Spleen (tissue), 11 donors: ENCODE results near the gene ST8SIA4. TPM values are rescaled to one million over a fixed set of nuclear protein-coding genes. Genes with fewer than 3 reads are reported as not detected.

Experiments
- DNase-seq: peaks from one replicate; pipeline ENCODE4 v3.0.0-alpha.2; 2020
- H3K27ac ChIP-seq, 8 donors: fragments of 200-600 bp; sonication (generic) in 7 of 8; 1 replicate in 4 of 8; 2 replicates in 4 of 8; pipeline versions ENCODE4 v1.5.0 to v1.8.0; 2016 to 2021; ENCODE audit warnings: inconsistent platforms in 4 of 8, mild to moderate bottlenecking in 4 of 8, moderate library complexity in 1 of 8
- H3K27me3 ChIP-seq, 7 donors: fragments of 200-600 bp; sonication (generic) in 6 of 7; replicated peaks in 1 of 7; 1 replicate in 4 of 7; 2 replicates in 3 of 7; pipeline versions ENCODE4 v1.5.0 to v1.8.0; 2016 to 2021; ENCODE audit warnings: inconsistent platforms in 3 of 7, mild to moderate bottlenecking in 1 of 7
- H3K36me3 ChIP-seq, 6 donors: fragments of 200-600 bp; sonication (generic) in 5 of 6; 1 replicate in 4 of 6; 2 replicates in 2 of 6; pipeline versions ENCODE4 v1.5.0 to v1.8.0; 2016 to 2021; ENCODE audit warnings: inconsistent platforms in 2 of 6
- H3K4me1 ChIP-seq, 6 donors: fragments of 200-600 bp; sonication (generic) in 5 of 6; 1 replicate in 3 of 6; 2 replicates in 3 of 6; pipeline versions ENCODE4 v1.5.0 to v1.8.0; 2016 to 2021; ENCODE audit warnings: inconsistent platforms in 3 of 6
- H3K4me3 ChIP-seq, 8 donors: fragments of 200-600 bp; sonication (generic) in 7 of 8; 1 replicate in 4 of 8; 2 replicates in 4 of 8; pipeline versions ENCODE4 v1.5.0 to v1.8.0; 2016 to 2021; ENCODE audit warnings: inconsistent platforms in 4 of 8, mild to moderate bottlenecking in 4 of 8, moderate library complexity in 2 of 8
- H3K9me3 ChIP-seq, 8 donors: fragments of 200-600 bp; sonication (generic) in 7 of 8; 1 replicate in 4 of 8; 2 replicates in 4 of 8; pipeline versions ENCODE4 v1.5.0 to v1.8.0; 2016 to 2021; ENCODE audit warnings: inconsistent platforms in 4 of 8
- CTCF ChIP-seq, 11 experiments: fragments of 200-600 bp in 7 of 11; fragments of 450-650 bp in 4 of 11; sonication (generic) in 4 of 11; IDR thresholded peaks in 8 of 11; conservative IDR thresholded peaks in 3 of 11; 1 replicate in 7 of 11; 2 replicates in 4 of 11; pipeline versions ENCODE4 v1.4.0 to v1.8.0; 2016 to 2021; ENCODE audit warnings: antibody characterized with exemption in 11 of 11, inconsistent platforms in 4 of 11, mild to moderate bottlenecking in 1 of 11
- POLR2A ChIP-seq, 3 donors: fragments of 450-650 bp; IDR thresholded peaks; one replicate each; pipeline ENCODE4 v1.5.1; 2017; ENCODE audit warnings: antibody characterized with exemption in 3 of 3, mild to moderate bottlenecking in 1 of 3
- POLR2AphosphoS5 ChIP-seq, 3 donors: sonication (generic); formaldehyde crosslinking; IDR thresholded peaks; one replicate each; pipeline ENCODE4 v1.5.1; 2017; ENCODE audit warnings: antibody characterized with exemption in 3 of 3
- WGBS, 5 donors: extraction: QIAGEN DNeasy Blood & Tissue Kit in 3 of 5; methylation state at CpG; one replicate each; pipeline versions ENCODE4 v1.1.5 to v1.1.7; 2013 to 2018; 5-methylcytosine and 5-hydroxymethylcytosine counted together
- intact Hi-C: fragments of 100-400 bp; cut with DNase I; formaldehyde crosslinking; loops from one replicate; pipeline ENCODE4 v1.15.0; 2023; ENCODE audit warnings: low total_unique reads
- polyA plus RNA-seq, 3 donors: library from polyadenylated mRNA; stranded (reverse); fragments of 200-250 nt; gene quantifications; one replicate each; pipeline ENCODE4 v1.2.1, GENCODE V29; 2013
- total RNA-seq, 7 donors: library from RNA; depleted of rRNA in 3 of 7; stranded (reverse); fragments of >200 nt in 3 of 7; fragmentation: NEBNext Ultra II Directional in 4 of 7; extraction: Animal tissue kit (Norgen Biotek cat#: 25700) in 4 of 7; gene quantifications; one replicate each; pipeline versions ENCODE4 v1.1.0 to v1.2.1, GENCODE V29; 2016 to 2021
- donor health status: healthy with polysubstance abuse.
- donor health status: DM: no; HTN: no; CAD: no; lungs with moderate emphysema.
- donor health status: DM: no; HTN: no; CAD: no.
- donor health status: Bipolar disorder and iron deficiency.
- donor health status: healthy.
- donor health status: DM: no; HTN: no; CAD: no.
- donor health status: DM: yes; HTN: yes; CAD: no.

ST8SIA4 gene
- total and polyA plus RNA-seq, 10 donors, result 6.5 to 56.1 (median 39.7) TPM

- H3K9me3 ChIP-seq, result peaks cover 0 to 34% (median 25%) of the 10 kb centered on the region in 8 donors
- no peak overlapping the region for H3K4me3 ChIP-seq
- TF ChIP-seq POLR2A (IDR thresholded peaks at IDR 0.05), result no peak
- no peak for TF ChIP-seq POLR2AphosphoS5 (IDR thresholded peaks at IDR 0.05)
- TF ChIP-seq CTCF (IDR thresholded peaks at IDR 0.05 in 8 of 11, conservative IDR thresholded peaks at IDR 0.05 in 3 of 11), result no peak
- intact Hi-C loops, result no loop called here
- no peaks in the 10 kb centered on the region for H3K36me3 ChIP-seq
- no peak overlapping the region for H3K27ac ChIP-seq
- no peaks in the 10 kb centered on the region for H3K27me3 ChIP-seq
- 81 to 95% (median 94%) methylated on average over 2 of the region's 2 CpGs for WGBS, 5 donors
- no peaks in the 10 kb centered on the region for H3K4me1 ChIP-seq
- DNase-seq, result no peak
These were observed 105.2 kb downstream of the ST8SIA4 start for GRCh38 chr5:100797861-100798260.

- Histone ChIP-seq H3K36me3 (no peaks in the 10 kb centered on the region), H3K4me1 (no peaks in the 10 kb centered on the region), H3K9me3 (peaks cover 0 to 25% (median 18%) of the 10 kb centered on the region in 8 donors), H3K27ac (no peak overlapping the region), H3K4me3 (no peak overlapping the region), H3K27me3 (no peaks in the 10 kb centered on the region)
- WGBS, 5 donors, result 94 to 97% (median 95%) methylated on average over 3 of the region's 3 CpGs
- intact Hi-C loops, result no loop called here
- no peak for TF ChIP-seq POLR2AphosphoS5 (IDR thresholded peaks at IDR 0.05)
- TF ChIP-seq POLR2A (IDR thresholded peaks at IDR 0.05), result no peak
- TF ChIP-seq CTCF (IDR thresholded peaks at IDR 0.05 in 8 of 11, conservative IDR thresholded peaks at IDR 0.05 in 3 of 11), result no peak
- no peak for DNase-seq
These were observed 106.2 kb downstream of the ST8SIA4 start for GRCh38 chr5:100796851-100797250.

GRCh38 chr5:100794844-100795243 lies 108.2 kb downstream of the ST8SIA4 start:
- Histone ChIP-seq H3K27me3 (no peaks in the 10 kb centered on the region), H3K9me3 (peaks cover 0 to 24% (median 15%) of the 10 kb centered on the region in 8 donors), H3K27ac (no peak overlapping the region), H3K4me3 (no peak overlapping the region), H3K4me1 (peaks cover 0 to 10% (median 7%) of the 10 kb centered on the region in 6 donors), H3K36me3 (no peaks in the 10 kb centered on the region)
- TF ChIP-seq CTCF (IDR thresholded peaks at IDR 0.05 in 8 of 11, conservative IDR thresholded peaks at IDR 0.05 in 3 of 11) (no peak), POLR2A (IDR thresholded peaks at IDR 0.05) (no peak), POLR2AphosphoS5 (IDR thresholded peaks at IDR 0.05) (no peak)
- DNase-seq, result peak; percentile 62
- WGBS, 5 donors, result 94 to 100% (median 97%) methylated on average over 4 of the region's 4 CpGs
- intact Hi-C loops, result no loop called here

- H3K27me3 ChIP-seq, result no peaks in the 10 kb centered on the region
- peaks cover 0 to 24% (median 15%) of the 10 kb centered on the region in 8 donors for H3K9me3 ChIP-seq
- WGBS, 5 donors, result 93 to 100% (median 94%) methylated on average over 3 of the region's 3 CpGs
- no peak overlapping the region for H3K4me3 ChIP-seq
- intact Hi-C loops, result no loop called here
- no peak overlapping the region for H3K27ac ChIP-seq
- no peaks in the 10 kb centered on the region for H3K36me3 ChIP-seq
- peaks cover 0 to 14% (median 8%) of the 10 kb centered on the region in 6 donors for H3K4me1 ChIP-seq
- TF ChIP-seq POLR2A (IDR thresholded peaks at IDR 0.05), result no peak
- TF ChIP-seq POLR2AphosphoS5 (IDR thresholded peaks at IDR 0.05), result no peak
- TF ChIP-seq CTCF (IDR thresholded peaks at IDR 0.05 in 8 of 11, conservative IDR thresholded peaks at IDR 0.05 in 3 of 11), result no peak
- no peak for DNase-seq
These were observed 108.9 kb downstream of the ST8SIA4 start for GRCh38 chr5:100794218-100794617.
